ENCODE results near the gene SPN.
"Not testable (repeated sequence)": the region's sequence is repeated elsewhere in the genome, so short reads cannot be mapped to it uniquely, and the experiment has no call there.

SPN gene

GRCh38 chr16:29631658-29632057, 31.4 kb upstream of the SPN start:
- H3K27ac ChIP-seq (ENCODE audit: extremely low read depth, low read depth, low read length); H3K4me3 ChIP-seq (ENCODE audit: low read depth, low read length); H3K9me3 ChIP-seq (ENCODE audit: control insufficient read depth, insufficient read depth, low read depth, low read length); CTCF ChIA-PET; H3K4me1 ChIP-seq (ENCODE audit: control insufficient read depth, insufficient read depth, low read length); H3K36me3 ChIP-seq (ENCODE audit: control insufficient read depth in 2 of 2, insufficient read depth in 1 of 2, low read length in 2 of 2); POLR2A ChIA-PET: not testable (repeated sequence)

- H3K36me3 ChIP-seq (ENCODE audit: control insufficient read depth in 2 of 2, insufficient read depth in 1 of 2, low read length in 2 of 2); CTCF ChIA-PET; H3K4me1 ChIP-seq (ENCODE audit: control insufficient read depth, insufficient read depth, low read length); H3K4me3 ChIP-seq (ENCODE audit: low read depth, low read length); H3K27ac ChIP-seq (ENCODE audit: extremely low read depth, low read depth, low read length); POLR2A ChIA-PET; H3K9me3 ChIP-seq (ENCODE audit: control insufficient read depth, insufficient read depth, low read depth, low read length): not testable (repeated sequence)
Measured at GRCh38 chr16:29635902-29636301, 27.1 kb upstream of the SPN start.

GRCh38 chr16:29636368-29636767, 26.7 kb upstream of the SPN start:
- CTCF ChIA-PET; H3K27ac ChIP-seq (ENCODE audit: extremely low read depth, low read depth, low read length); H3K36me3 ChIP-seq (ENCODE audit: control insufficient read depth in 2 of 2, insufficient read depth in 1 of 2, low read length in 2 of 2); H3K9me3 ChIP-seq (ENCODE audit: control insufficient read depth, insufficient read depth, low read depth, low read length); H3K4me3 ChIP-seq (ENCODE audit: low read depth, low read length); POLR2A ChIA-PET; H3K4me1 ChIP-seq (ENCODE audit: control insufficient read depth, insufficient read depth, low read length): not testable (repeated sequence)

- H3K27ac ChIP-seq (ENCODE audit: extremely low read depth, low read depth, low read length); H3K4me3 ChIP-seq (ENCODE audit: low read depth, low read length); H3K4me1 ChIP-seq (ENCODE audit: control insufficient read depth, insufficient read depth, low read length); CTCF ChIA-PET; H3K36me3 ChIP-seq (ENCODE audit: control insufficient read depth in 2 of 2, insufficient read depth in 1 of 2, low read length in 2 of 2); POLR2A ChIA-PET; H3K9me3 ChIP-seq (ENCODE audit: control insufficient read depth, insufficient read depth, low read depth, low read length): not testable (repeated sequence)
- 0 out of 2 replicates have a peak, but pooled peaks have one; percentile 52 for TF ChIP-seq ZNF121 (tag by site-specific recombination; IDR thresholded peaks at IDR 0.05)
Measured at GRCh38 chr16:29638751-29639150, 24.3 kb upstream of the SPN start.

- Histone ChIP-seq H3K36me3 (ENCODE audit: control insufficient read depth in 2 of 2, insufficient read depth in 1 of 2, low read length in 2 of 2) (no peaks in the 10 kb centered on the region), H3K27ac (ENCODE audit: extremely low read depth, low read depth, low read length) (no peak overlapping the region), H3K4me1 (ENCODE audit: control insufficient read depth, insufficient read depth, low read length) (no peaks in the 10 kb centered on the region), H3K4me3 (ENCODE audit: low read depth, low read length) (no peak overlapping the region), H3K9me3 (ENCODE audit: control insufficient read depth, insufficient read depth, low read depth, low read length) (no peaks in the 10 kb centered on the region)
- no peak for TF ChIP-seq ZNF202 (tag by site-specific recombination; IDR thresholded peaks at IDR 0.05; ENCODE audit: borderline replicate concordance)
- TF ChIP-seq ZNF792 (tag by site-specific recombination; IDR thresholded peaks at IDR 0.05) = no peak
- no peak for TF ChIP-seq ZNF473 (tag by site-specific recombination; IDR thresholded peaks at IDR 0.05)
- peak; percentile 13; the same call in 1 of the 2 replicates for TF ChIP-seq ZNF654 (tag by site-specific recombination; IDR thresholded peaks at IDR 0.05; ENCODE audit: low read depth)
- no peak for TF ChIP-seq YY2 (tag by site-specific recombination; IDR thresholded peaks at IDR 0.05)
- ChIA-PET CTCF (interaction anchor here (0.5 to 0.6 kb wide), 3 partner anchors 14 to 352 kb away, joined by 3 read pairs; no protein-coding TSS in a partner anchor), POLR2A (no interaction called here)
Measured at GRCh38 chr16:29641561-29641960, 21.5 kb upstream of the SPN start.

GRCh38 chr16:29643596-29643995, 19.5 kb upstream of the SPN start:
- ChIA-PET CTCF (interaction anchor here (0.6 kb wide), 1 partner anchor 246 kb away, joined by 3 read pairs; no protein-coding TSS in a partner anchor), POLR2A (no interaction called here)
- Histone ChIP-seq H3K4me1 (ENCODE audit: control insufficient read depth, insufficient read depth, low read length) (no peaks in the 10 kb centered on the region), H3K9me3 (ENCODE audit: control insufficient read depth, insufficient read depth, low read depth, low read length) (no peaks in the 10 kb centered on the region), H3K27ac (ENCODE audit: extremely low read depth, low read depth, low read length) (no peak overlapping the region), H3K36me3 (ENCODE audit: control insufficient read depth in 2 of 2, insufficient read depth in 1 of 2, low read length in 2 of 2) (no peaks in the 10 kb centered on the region), H3K4me3 (ENCODE audit: low read depth, low read length) (no peak overlapping the region)
- TF ChIP-seq ZXDB (tag by site-specific recombination; IDR thresholded peaks at IDR 0.05) (no peak), ZNF830 (tag by site-specific recombination; IDR thresholded peaks at IDR 0.05; ENCODE audit: low read depth) (no peak), ZNF791 (tag by site-specific recombination; IDR thresholded peaks at IDR 0.05) (no peak), ZNF580 (tag by site-specific recombination; IDR thresholded peaks at IDR 0.05) (no peak), ZNF274 (IDR thresholded peaks at IDR 0.05; ENCODE audit: low read length) (no peak), ZNF274 (tag by site-specific recombination; IDR thresholded peaks at IDR 0.05; ENCODE audit: borderline replicate concordance) (no peak), BCL11B (tag by site-specific recombination; IDR thresholded peaks at IDR 0.05; ENCODE audit: low read depth) (no peak), ZBTB1 (tag by site-specific recombination; IDR thresholded peaks at IDR 0.05) (no peak), PBX3 (CRISPR knock-in tag; IDR thresholded peaks at IDR 0.05) (no peak), ZNF426 (tag by site-specific recombination; IDR thresholded peaks at IDR 0.05) (no peak), ZNF280C (tag by site-specific recombination; IDR thresholded peaks at IDR 0.05) (no peak), GFI1B (tag by site-specific recombination; IDR thresholded peaks at IDR 0.05) (no peak)
